ENCODE data around the gene UBASH3B.

Gene UBASH3B

GRCh38 chr11:122784325-122784955, 128.9 kb downstream of the UBASH3B start:
- no peak for TF ChIP-seq CTCF (IDR thresholded peaks at IDR 0.05; ENCODE audit: low read depth, low read length, missing control alignments)
- H3K4me3 ChIP-seq (ENCODE audit: low read depth, low read length), result no peak overlapping the region
- DNase-seq (ENCODE audit: low read depth), result no peak

- no peak for TF ChIP-seq CTCF (IDR thresholded peaks at IDR 0.05; ENCODE audit: low read depth, low read length, missing control alignments)
- no peak for DNase-seq (ENCODE audit: low read depth)
- no peak overlapping the region for H3K4me3 ChIP-seq (ENCODE audit: low read depth, low read length)
These were observed 129.6 kb downstream of the UBASH3B start for GRCh38 chr11:122785031-122785541.

GRCh38 chr11:122786896-122787295, 131.4 kb downstream of the UBASH3B start:
- TF ChIP-seq CTCF (IDR thresholded peaks at IDR 0.05; ENCODE audit: low read depth, low read length, missing control alignments), result no peak
- no peak overlapping the region for H3K4me3 ChIP-seq (ENCODE audit: low read depth, low read length)
- DNase-seq (ENCODE audit: low read depth), result no peak

GRCh38 chr11:122788781-122789535, 133.4 kb downstream of the UBASH3B start:
- no peak for DNase-seq (ENCODE audit: low read depth)
- TF ChIP-seq CTCF (IDR thresholded peaks at IDR 0.05; ENCODE audit: low read depth, low read length, missing control alignments), result peak; percentile 25
- H3K4me3 ChIP-seq (ENCODE audit: low read depth, low read length), result no peak overlapping the region

- no peak overlapping the region for H3K4me3 ChIP-seq (ENCODE audit: low read depth, low read length)
- TF ChIP-seq CTCF (IDR thresholded peaks at IDR 0.05; ENCODE audit: low read depth, low read length, missing control alignments), result no peak
- DNase-seq (ENCODE audit: low read depth), result no peak
These were observed 134.4 kb downstream of the UBASH3B start for GRCh38 chr11:122789907-122790306.

GRCh38 chr11:122791411-122791810, 135.9 kb downstream of the UBASH3B start:
- H3K4me3 ChIP-seq (ENCODE audit: low read depth, low read length), result no peak overlapping the region
- no peak for DNase-seq (ENCODE audit: low read depth)
- TF ChIP-seq CTCF (IDR thresholded peaks at IDR 0.05; ENCODE audit: low read depth, low read length, missing control alignments), result no peak

All from GM12864 (cell line).